ENCODE data around the gene THEMIS. TPM values are rescaled to one million over a fixed set of nuclear protein-coding genes. Genes with fewer than 3 reads are reported as not detected.
A peak's percentile ranks its signal among the peaks of the same experiment; 100 is the strongest.
"Not testable (repeated sequence)": the region's sequence is repeated elsewhere in the genome, so short reads cannot be mapped to it uniquely, and the experiment has no call there.

Gene THEMIS
- total RNA-seq, 1 donor from 2014 or later: not detected

DNA sequence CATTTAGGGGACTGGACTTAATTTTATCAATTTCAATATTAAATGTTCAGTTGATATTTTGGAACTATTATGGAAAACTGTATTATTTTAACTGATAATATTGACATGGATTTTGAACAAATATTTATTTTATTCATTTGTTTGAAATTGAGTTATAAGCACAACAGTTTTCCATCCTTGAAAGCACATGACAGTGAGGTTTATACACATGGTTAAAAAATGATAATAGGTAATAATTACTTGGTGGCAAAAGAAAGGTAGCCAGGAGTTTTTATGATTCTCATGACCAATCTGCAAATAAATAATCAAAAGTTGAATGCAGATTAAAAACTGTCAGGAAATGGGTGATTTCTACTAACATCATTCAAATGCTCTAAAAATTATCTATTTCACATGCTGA, 210.3 kb downstream of the THEMIS start:
- TF ChIP-seq, protein P1, sequence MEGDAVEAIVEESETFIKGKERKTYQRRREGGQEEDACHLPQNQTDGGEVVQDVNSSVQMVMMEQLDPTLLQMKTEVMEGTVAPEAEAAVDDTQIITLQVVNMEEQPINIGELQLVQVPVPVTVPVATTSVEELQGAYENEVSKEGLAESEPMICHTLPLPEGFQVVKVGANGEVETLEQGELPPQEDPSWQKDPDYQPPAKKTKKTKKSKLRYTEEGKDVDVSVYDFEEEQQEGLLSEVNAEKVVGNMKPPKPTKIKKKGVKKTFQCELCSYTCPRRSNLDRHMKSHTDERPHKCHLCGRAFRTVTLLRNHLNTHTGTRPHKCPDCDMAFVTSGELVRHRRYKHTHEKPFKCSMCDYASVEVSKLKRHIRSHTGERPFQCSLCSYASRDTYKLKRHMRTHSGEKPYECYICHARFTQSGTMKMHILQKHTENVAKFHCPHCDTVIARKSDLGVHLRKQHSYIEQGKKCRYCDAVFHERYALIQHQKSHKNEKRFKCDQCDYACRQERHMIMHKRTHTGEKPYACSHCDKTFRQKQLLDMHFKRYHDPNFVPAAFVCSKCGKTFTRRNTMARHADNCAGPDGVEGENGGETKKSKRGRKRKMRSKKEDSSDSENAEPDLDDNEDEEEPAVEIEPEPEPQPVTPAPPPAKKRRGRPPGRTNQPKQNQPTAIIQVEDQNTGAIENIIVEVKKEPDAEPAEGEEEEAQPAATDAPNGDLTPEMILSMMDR (IDR thresholded peaks at IDR 0.05; ENCODE audit: insufficient read depth, low read length, severe bottlenecking): no peak

DNA sequence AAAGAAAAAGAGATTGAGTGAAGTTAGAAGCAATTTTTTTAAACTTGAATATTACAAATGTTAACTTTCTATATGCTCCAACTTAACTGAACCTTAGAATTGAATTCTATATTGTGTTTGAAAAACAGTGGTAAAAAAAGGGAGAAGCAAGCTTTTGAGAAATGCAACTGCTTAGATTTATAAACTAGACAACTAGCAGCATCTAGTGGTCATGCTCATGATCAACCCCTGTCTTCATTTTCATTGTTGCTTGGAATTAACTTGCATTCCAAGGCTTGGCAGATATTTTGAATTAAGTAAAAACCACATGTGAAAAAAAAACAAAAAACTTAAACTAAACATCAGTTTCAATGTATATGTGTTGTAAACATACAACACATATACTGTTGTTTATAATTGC, 210.8 kb downstream of the THEMIS start:
- DNase-seq (ENCODE audit: low read depth) (peak; percentile 29), FAIRE-seq (no peak)
- TF ChIP-seq, protein P1 (IDR thresholded peaks at IDR 0.05; ENCODE audit: insufficient read depth, low read length, severe bottlenecking): peak; percentile 57
- H3K36me3 ChIP-seq (ENCODE audit: control insufficient read depth, insufficient read depth, low read length): no peaks in the 10 kb centered on the region
- no peak overlapping the region for H3K4me3 ChIP-seq (ENCODE audit: low read depth, low read length)
- H3K27me3 ChIP-seq (ENCODE audit: control insufficient read depth, insufficient read depth, low read length): no peaks in the 10 kb centered on the region

More for the DNA sequence above, 210.3 kb downstream of the THEMIS start:
- DNase-seq (ENCODE audit: low read depth): no peak
- Histone ChIP-seq H3K4me3 (ENCODE audit: low read depth, low read length) (no peak overlapping the region), H3K36me3 (ENCODE audit: control insufficient read depth, insufficient read depth, low read length) (no peaks in the 10 kb centered on the region), H3K27me3 (ENCODE audit: control insufficient read depth, insufficient read depth, low read length) (no peaks in the 10 kb centered on the region)
- no peak for FAIRE-seq

DNA sequence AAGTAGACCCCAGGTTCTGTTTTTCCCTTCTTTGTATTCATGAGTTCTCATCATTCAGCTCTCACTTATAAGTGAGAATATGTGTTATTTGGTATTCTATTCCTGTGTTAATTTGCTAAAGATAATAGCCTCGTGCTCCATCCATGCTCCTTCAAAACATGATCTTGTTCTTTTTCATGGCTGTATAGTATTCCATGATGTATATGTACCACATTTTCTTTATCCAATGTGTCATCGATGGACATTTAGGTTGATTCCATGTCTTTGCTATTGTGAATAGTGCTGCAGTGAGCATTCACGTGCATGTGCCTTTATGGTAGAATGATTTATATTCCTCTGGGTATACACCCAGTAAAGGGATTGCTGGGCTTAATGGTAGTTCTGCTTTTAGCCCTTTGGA, 213.4 kb downstream of the THEMIS start:
- not testable (repeated sequence) for DNase-seq (ENCODE audit: low read depth); H3K36me3 ChIP-seq (ENCODE audit: control insufficient read depth, insufficient read depth, low read length); FAIRE-seq; H3K4me3 ChIP-seq (ENCODE audit: low read depth, low read length); H3K27me3 ChIP-seq (ENCODE audit: control insufficient read depth, insufficient read depth, low read length)

DNA sequence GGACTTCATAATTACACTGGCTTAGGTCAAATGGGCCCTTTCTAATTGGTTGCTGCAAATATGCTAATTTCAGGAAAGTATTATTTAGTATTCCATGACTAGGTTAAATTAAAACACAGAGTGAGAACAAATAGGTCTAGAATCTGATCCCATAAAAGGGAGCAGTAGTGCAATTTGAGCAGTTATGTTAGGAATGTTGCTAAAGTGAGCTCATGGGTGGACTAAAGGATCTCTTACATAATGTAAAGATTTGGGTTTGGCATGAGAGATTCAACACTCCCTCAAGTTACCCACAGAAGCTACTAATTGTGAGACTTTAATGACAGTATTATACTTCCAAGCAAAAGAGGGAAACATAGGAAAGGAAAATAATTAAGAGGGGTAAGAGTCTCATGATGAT, 214.8 kb downstream of the THEMIS start:
- TF ChIP-seq, protein P1 (IDR thresholded peaks at IDR 0.05; ENCODE audit: insufficient read depth, low read length, severe bottlenecking): no peak

DNA sequence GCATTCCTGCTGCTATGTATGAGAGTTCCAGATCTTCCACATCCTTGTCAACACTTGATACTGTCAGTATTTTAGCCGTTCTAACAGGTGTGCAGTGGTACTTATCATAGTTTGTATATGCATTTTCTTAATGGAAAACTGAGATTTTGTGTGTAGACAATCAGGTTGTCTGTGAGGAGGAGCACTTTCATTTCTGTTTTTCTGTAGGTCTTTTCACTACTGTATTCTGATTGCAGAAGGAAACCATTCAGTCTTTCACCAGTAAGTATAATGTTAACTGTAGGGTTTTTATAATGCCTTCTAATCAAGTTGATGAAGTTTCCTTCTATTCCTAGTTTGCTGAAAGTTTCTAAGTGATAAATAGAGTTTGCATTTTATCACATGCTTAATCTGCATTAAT, 216.4 kb downstream of the THEMIS start:
- DNase-seq (ENCODE audit: low read depth) (no peak), FAIRE-seq (no peak)
- H3K27me3 ChIP-seq (ENCODE audit: control insufficient read depth, insufficient read depth, low read length): no peaks in the 10 kb centered on the region
- no peak overlapping the region for H3K4me3 ChIP-seq (ENCODE audit: low read depth, low read length)
- TF ChIP-seq, protein P1 (IDR thresholded peaks at IDR 0.05; ENCODE audit: insufficient read depth, low read length, severe bottlenecking): no peak
- no peaks in the 10 kb centered on the region for H3K36me3 ChIP-seq (ENCODE audit: control insufficient read depth, insufficient read depth, low read length)

More for the DNA sequence above, 214.8 kb downstream of the THEMIS start:
- Histone ChIP-seq H3K4me3 (ENCODE audit: low read depth, low read length) (no peak overlapping the region), H3K27me3 (ENCODE audit: control insufficient read depth, insufficient read depth, low read length) (no peaks in the 10 kb centered on the region), H3K36me3 (ENCODE audit: control insufficient read depth, insufficient read depth, low read length) (no peaks in the 10 kb centered on the region)
- DNase-seq (ENCODE audit: low read depth): no peak
- no peak for FAIRE-seq

All from bronchial epithelial cell (primary cell).